GM23248 (cell line): ENCODE measurements around the gene LIMCH1.
"Not testable (repeated sequence)": the region's sequence is repeated elsewhere in the genome, so short reads cannot be mapped to it uniquely, and the experiment has no call there.

Experiments
- EZH2 ChIP-seq: fragments of 200-600 bp; sonication (generic); IDR thresholded peaks from 2 replicates; pipeline ENCODE4 v1.6.1; 2018; ENCODE audit warnings: antibody characterized with exemption, mild to moderate bottlenecking; ENCODE audit not compliant: insufficient read depth, poor library complexity, severe bottlenecking
- EZH2phosphoT487 ChIP-seq: fragments of 200-600 bp; sonication (generic); IDR thresholded peaks from 2 replicates; pipeline ENCODE4 v1.6.1; 2018; ENCODE audit warnings: antibody characterized with exemption, moderate library complexity, mild to moderate bottlenecking, low read depth; ENCODE audit not compliant: insufficient read depth

GRCh38 chr4:41642746-41643145 is 104.8 kb downstream of the LIMCH1 start:
- not testable (repeated sequence) for TF ChIP-seq EZH2, EZH2phosphoT487
